ENCODE results near the gene LIMS1.

LIMS1 gene

GRCh38 chr2:108573061-108573460 is 38.8 kb downstream of the LIMS1 start:
- H3K9me3 ChIP-seq (ENCODE audit: control insufficient read depth in 1 of 2, low read length in 2 of 2), result no peaks in the 10 kb centered on the region
- H3K36me3 ChIP-seq (ENCODE audit: control insufficient read depth in 1 of 2, insufficient read depth in 2 of 2, low read length in 2 of 2), result no peaks in the 10 kb centered on the region
- H3K27ac ChIP-seq (ENCODE audit: low read length), result no peak overlapping the region
- peaks cover 0 to 19% of the 10 kb centered on the region in 2 donors for H3K4me1 ChIP-seq (ENCODE audit: control insufficient read depth in 1 of 2, insufficient read depth in 2 of 2, low read length in 2 of 2)
- no peak overlapping the region for H3K4me3 ChIP-seq (ENCODE audit: low read depth in 1 of 2, low read length in 2 of 2)
- no peaks in the 10 kb centered on the region for H3K27me3 ChIP-seq (ENCODE audit: low read depth, low read length)

- H3K4me1 ChIP-seq (ENCODE audit: control insufficient read depth in 1 of 2, insufficient read depth in 2 of 2, low read length in 2 of 2), result peaks cover 0 to 22% of the 10 kb centered on the region in 2 donors
- no peaks in the 10 kb centered on the region for H3K9me3 ChIP-seq (ENCODE audit: control insufficient read depth in 1 of 2, low read length in 2 of 2)
- H3K27ac ChIP-seq (ENCODE audit: low read length), result no peak overlapping the region
Observed at GRCh38 chr2:108574332-108574731, 40.1 kb downstream of the LIMS1 start.

GRCh38 chr2:108575132-108575966 is 41.1 kb downstream of the LIMS1 start:
- Histone ChIP-seq H3K36me3 (ENCODE audit: control insufficient read depth in 1 of 2, insufficient read depth in 2 of 2, low read length in 2 of 2) (no peaks in the 10 kb centered on the region), H3K27ac (ENCODE audit: low read length) (no peak overlapping the region), H3K4me3 (ENCODE audit: low read depth in 1 of 2, low read length in 2 of 2) (no peak overlapping the region), H3K4me1 (ENCODE audit: control insufficient read depth in 1 of 2, insufficient read depth in 2 of 2, low read length in 2 of 2) (peaks cover 3 to 31% of the 10 kb centered on the region in 2 donors), H3K27me3 (ENCODE audit: low read depth, low read length) (no peaks in the 10 kb centered on the region), H3K9me3 (ENCODE audit: control insufficient read depth in 1 of 2, low read length in 2 of 2) (no peaks in the 10 kb centered on the region)

More at GRCh38 chr2:108574332-108574731, 40.1 kb downstream of the LIMS1 start:
- no peak overlapping the region for H3K4me3 ChIP-seq (ENCODE audit: low read depth in 1 of 2, low read length in 2 of 2)
- no peaks in the 10 kb centered on the region for H3K27me3 ChIP-seq (ENCODE audit: low read depth, low read length)
- H3K36me3 ChIP-seq (ENCODE audit: control insufficient read depth in 1 of 2, insufficient read depth in 2 of 2, low read length in 2 of 2), result no peaks in the 10 kb centered on the region

GRCh38 chr2:108577099-108577498 is 42.8 kb downstream of the LIMS1 start:
- no peak overlapping the region for H3K27ac ChIP-seq (ENCODE audit: low read length)
- H3K9me3 ChIP-seq (ENCODE audit: control insufficient read depth in 1 of 2, low read length in 2 of 2), result no peaks in the 10 kb centered on the region
- peaks cover 6 to 28% of the 10 kb centered on the region in 2 donors for H3K4me1 ChIP-seq (ENCODE audit: control insufficient read depth in 1 of 2, insufficient read depth in 2 of 2, low read length in 2 of 2)
- H3K27me3 ChIP-seq (ENCODE audit: low read depth, low read length), result no peaks in the 10 kb centered on the region
- H3K36me3 ChIP-seq (ENCODE audit: control insufficient read depth in 1 of 2, insufficient read depth in 2 of 2, low read length in 2 of 2), result no peaks in the 10 kb centered on the region
- H3K4me3 ChIP-seq (ENCODE audit: low read depth in 1 of 2, low read length in 2 of 2), result no peak overlapping the region

- Histone ChIP-seq H3K9me3 (ENCODE audit: control insufficient read depth in 1 of 2, low read length in 2 of 2) (no peaks in the 10 kb centered on the region), H3K4me3 (ENCODE audit: low read depth in 1 of 2, low read length in 2 of 2) (no peak overlapping the region), H3K27ac (ENCODE audit: low read length) (no peak overlapping the region), H3K36me3 (ENCODE audit: control insufficient read depth in 1 of 2, insufficient read depth in 2 of 2, low read length in 2 of 2) (no peaks in the 10 kb centered on the region), H3K27me3 (ENCODE audit: low read depth, low read length) (no peaks in the 10 kb centered on the region), H3K4me1 (ENCODE audit: control insufficient read depth in 1 of 2, insufficient read depth in 2 of 2, low read length in 2 of 2) (peaks cover 6 to 24% of the 10 kb centered on the region in 2 donors)
Observed at GRCh38 chr2:108579623-108580022, 45.4 kb downstream of the LIMS1 start.

- peaks cover 6 to 23% of the 10 kb centered on the region in 2 donors for H3K4me1 ChIP-seq (ENCODE audit: control insufficient read depth in 1 of 2, insufficient read depth in 2 of 2, low read length in 2 of 2)
Observed at GRCh38 chr2:108580050-108580449, 45.8 kb downstream of the LIMS1 start.

DNA sequence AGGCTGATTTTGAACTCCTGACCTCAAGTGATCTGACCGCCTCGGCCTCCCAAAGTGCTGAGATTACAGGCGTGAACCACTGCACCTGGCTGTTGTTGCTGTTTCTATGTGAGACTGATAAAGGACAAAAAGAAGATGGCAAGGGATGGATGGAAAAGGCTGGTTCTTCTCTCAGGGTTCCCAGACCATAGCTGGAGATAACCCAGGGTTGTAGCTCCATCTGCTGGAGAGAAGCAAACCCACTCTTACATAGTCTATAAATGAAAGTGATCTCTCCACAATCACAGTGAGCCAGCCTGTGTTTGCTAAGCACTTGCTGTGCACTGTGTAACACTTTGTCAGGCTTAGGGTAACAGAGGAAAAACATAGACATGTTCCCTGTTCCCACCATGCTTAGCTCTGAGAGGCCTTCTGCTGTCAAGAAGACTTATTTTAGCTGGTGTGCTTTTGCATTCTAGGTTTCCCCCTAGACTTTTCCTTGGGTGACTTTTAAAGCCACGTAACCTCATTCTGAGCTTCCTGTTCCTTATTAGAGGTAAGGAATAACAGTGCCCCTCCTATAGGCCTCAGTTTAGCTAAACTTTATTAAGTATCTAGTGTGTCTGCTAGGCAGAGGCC is 49.7 kb downstream of the LIMS1 start:
- no peaks in the 10 kb centered on the region for H3K36me3 ChIP-seq (ENCODE audit: control insufficient read depth in 1 of 2, insufficient read depth in 2 of 2, low read length in 2 of 2)
- no peak overlapping the region for H3K4me3 ChIP-seq (ENCODE audit: low read depth in 1 of 2, low read length in 2 of 2)
- no peaks in the 10 kb centered on the region for H3K27me3 ChIP-seq (ENCODE audit: low read depth, low read length)
- H3K4me1 ChIP-seq (ENCODE audit: control insufficient read depth in 1 of 2, insufficient read depth in 2 of 2, low read length in 2 of 2), result peaks cover 11 to 44% of the 10 kb centered on the region in 2 donors
- no peak overlapping the region for H3K27ac ChIP-seq (ENCODE audit: low read length)
- no peaks in the 10 kb centered on the region for H3K9me3 ChIP-seq (ENCODE audit: control insufficient read depth in 1 of 2, low read length in 2 of 2)

More at GRCh38 chr2:108580050-108580449, 45.8 kb downstream of the LIMS1 start:
- no peak overlapping the region for H3K27ac ChIP-seq (ENCODE audit: low read length)
- H3K9me3 ChIP-seq (ENCODE audit: control insufficient read depth in 1 of 2, low read length in 2 of 2), result no peaks in the 10 kb centered on the region
- no peaks in the 10 kb centered on the region for H3K36me3 ChIP-seq (ENCODE audit: control insufficient read depth in 1 of 2, insufficient read depth in 2 of 2, low read length in 2 of 2)
- no peaks in the 10 kb centered on the region for H3K27me3 ChIP-seq (ENCODE audit: low read depth, low read length)
- H3K4me3 ChIP-seq (ENCODE audit: low read depth in 1 of 2, low read length in 2 of 2), result no peak overlapping the region

DNA sequence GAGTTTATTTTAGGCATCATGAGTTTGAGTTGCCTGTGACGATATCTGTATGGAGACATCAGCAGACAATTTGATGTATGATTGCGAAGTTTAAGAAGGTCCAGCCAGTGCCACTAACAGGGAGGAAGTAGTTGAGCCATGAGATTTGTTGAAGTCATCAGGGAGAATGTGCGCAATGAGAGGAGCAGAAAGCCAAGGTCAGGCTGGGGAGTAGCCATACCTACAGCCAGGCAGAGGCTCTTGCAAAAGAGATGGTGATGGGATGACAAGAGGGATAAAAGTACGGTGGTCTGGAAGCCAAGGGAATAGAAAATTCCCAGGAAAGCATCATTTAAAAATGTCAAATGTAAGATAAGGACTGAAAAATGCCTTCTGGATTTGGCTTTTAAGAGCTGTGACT is 51.2 kb downstream of the LIMS1 start:
- Histone ChIP-seq H3K27ac (ENCODE audit: low read length) (no peak overlapping the region), H3K36me3 (ENCODE audit: control insufficient read depth in 1 of 2, insufficient read depth in 2 of 2, low read length in 2 of 2) (no peaks in the 10 kb centered on the region), H3K4me1 (ENCODE audit: control insufficient read depth in 1 of 2, insufficient read depth in 2 of 2, low read length in 2 of 2) (peaks cover 7 to 32% of the 10 kb centered on the region in 2 donors), H3K9me3 (ENCODE audit: control insufficient read depth in 1 of 2, low read length in 2 of 2) (no peaks in the 10 kb centered on the region), H3K4me3 (ENCODE audit: low read depth in 1 of 2, low read length in 2 of 2) (no peak overlapping the region), H3K27me3 (ENCODE audit: low read depth, low read length) (no peaks in the 10 kb centered on the region)

DNA sequence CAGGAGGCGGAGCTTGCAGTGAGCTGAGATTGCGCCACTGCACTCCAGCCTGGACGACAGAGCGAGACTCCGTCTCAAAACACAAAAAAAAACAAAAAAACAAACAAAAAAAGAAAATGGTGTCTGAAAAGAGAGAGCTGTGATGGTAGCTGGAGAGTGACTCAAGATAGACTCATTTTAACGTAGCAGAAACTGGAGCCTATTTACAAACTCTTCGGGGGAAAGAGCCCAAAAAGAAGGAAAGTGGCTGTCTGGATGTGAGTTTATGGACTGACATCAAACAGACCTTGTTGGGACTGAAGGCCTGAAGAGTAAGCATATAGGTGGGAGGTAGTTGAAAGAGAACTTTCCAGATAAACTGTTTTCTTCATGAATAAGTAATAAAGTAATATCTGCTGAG is 51.8 kb downstream of the LIMS1 start:
- peak overlapping the region; percentile 66 for H3K27ac ChIP-seq (ENCODE audit: low read length)
- no peaks in the 10 kb centered on the region for H3K9me3 ChIP-seq (ENCODE audit: control insufficient read depth in 1 of 2, low read length in 2 of 2)
- no peak overlapping the region for H3K4me3 ChIP-seq (ENCODE audit: low read depth in 1 of 2, low read length in 2 of 2)
- H3K36me3 ChIP-seq (ENCODE audit: control insufficient read depth in 1 of 2, insufficient read depth in 2 of 2, low read length in 2 of 2), result no peaks in the 10 kb centered on the region
- peaks cover 5 to 38% of the 10 kb centered on the region in 2 donors for H3K4me1 ChIP-seq (ENCODE audit: control insufficient read depth in 1 of 2, insufficient read depth in 2 of 2, low read length in 2 of 2)
- H3K27me3 ChIP-seq (ENCODE audit: low read depth, low read length), result no peaks in the 10 kb centered on the region

DNA sequence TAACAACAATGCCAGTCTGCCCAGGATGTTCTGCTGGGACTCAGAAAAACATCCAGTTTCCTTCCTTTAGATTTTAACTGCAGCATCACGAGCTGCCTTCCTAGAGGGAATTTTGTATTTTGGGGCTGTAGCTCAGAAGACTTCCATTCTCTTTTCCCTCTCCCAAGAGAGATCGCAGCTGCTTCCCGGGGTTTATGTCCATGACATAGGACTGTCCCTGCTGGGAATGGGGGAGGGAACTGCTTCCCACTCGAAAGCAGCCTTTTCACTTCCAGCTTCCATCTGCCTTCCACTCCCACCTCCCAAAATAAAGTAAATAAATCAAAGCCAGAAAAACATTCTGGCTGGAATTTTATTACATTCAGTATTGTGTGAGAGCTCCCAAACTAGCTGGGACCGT is 52.4 kb downstream of the LIMS1 start:
- Histone ChIP-seq H3K4me1 (ENCODE audit: control insufficient read depth in 1 of 2, insufficient read depth in 2 of 2, low read length in 2 of 2) (peaks cover 5 to 38% of the 10 kb centered on the region in 2 donors), H3K27ac (ENCODE audit: low read length) (peak overlapping the region; percentile 66), H3K36me3 (ENCODE audit: control insufficient read depth in 1 of 2, insufficient read depth in 2 of 2, low read length in 2 of 2) (no peaks in the 10 kb centered on the region), H3K27me3 (ENCODE audit: low read depth, low read length) (no peaks in the 10 kb centered on the region), H3K4me3 (ENCODE audit: low read depth in 1 of 2, low read length in 2 of 2) (no peak overlapping the region), H3K9me3 (ENCODE audit: control insufficient read depth in 1 of 2, low read length in 2 of 2) (no peaks in the 10 kb centered on the region)

- H3K9me3 ChIP-seq (ENCODE audit: control insufficient read depth in 1 of 2, low read length in 2 of 2), result no peaks in the 10 kb centered on the region
- no peak overlapping the region for H3K4me3 ChIP-seq (ENCODE audit: low read depth in 1 of 2, low read length in 2 of 2)
- H3K27ac ChIP-seq (ENCODE audit: low read length), result peak overlapping the region; percentile 66
- H3K36me3 ChIP-seq (ENCODE audit: control insufficient read depth in 1 of 2, insufficient read depth in 2 of 2, low read length in 2 of 2), result no peaks in the 10 kb centered on the region
- H3K27me3 ChIP-seq (ENCODE audit: low read depth, low read length), result no peaks in the 10 kb centered on the region
- H3K4me1 ChIP-seq (ENCODE audit: control insufficient read depth in 1 of 2, insufficient read depth in 2 of 2, low read length in 2 of 2), result peaks cover 5 to 42% of the 10 kb centered on the region in 2 donors
Observed at GRCh38 chr2:108587621-108588020, 53.4 kb downstream of the LIMS1 start.
